Panc1 (cell line): ENCODE data around the gene CKAP5.

Source experiments
- CTCF ChIP-seq: fragments of 450-650 bp; IDR thresholded peaks from 2 replicates; pipeline ENCODE4 v1.5.1; 2017; ENCODE audit warnings: mild to moderate bottlenecking
- POLR2AphosphoS5 ChIP-seq: IDR thresholded peaks from 2 replicates; pipeline ENCODE4 v1.6.1; 2012; ENCODE audit warnings: mild to moderate bottlenecking, low read depth, low read length, moderate library complexity

- TF ChIP-seq CTCF (no peak), POLR2AphosphoS5 (no peak)
Observed at GRCh38 chr11:46719048-46719542, 127.0 kb downstream of the CKAP5 start, which contains the start of gene F2.
